H9 (cell line): ENCODE data around the gene C1orf198. TPM values are rescaled to one million over a fixed set of nuclear protein-coding genes. Genes with fewer than 3 reads are reported as not detected.

ENCODE experiments used
- DNase-seq: peaks from one replicate; pipeline ENCODE4 v3.0.0-alpha.2; 2017
- H2AFZ ChIP-seq: one replicate; pipeline ENCODE4 v1.6.1; 2013; ENCODE audit warnings: mild to moderate bottlenecking, low read length, control low read depth, moderate library complexity
- H2AK5ac ChIP-seq: 2 replicates; pipeline ENCODE4 v1.6.1; 2013; ENCODE audit warnings: low read length, control low read depth, mixed read lengths; ENCODE audit not compliant: insufficient read length
- H2BK120ac ChIP-seq: one replicate; pipeline ENCODE4 v1.6.1; 2013; ENCODE audit warnings: low read depth, mild to moderate bottlenecking, low read length, control low read depth, inconsistent platforms; ENCODE audit not compliant: poor library complexity, severe bottlenecking
- H2BK12ac ChIP-seq: 2 replicates; pipeline ENCODE4 v1.6.1; 2013; ENCODE audit warnings: low read length, control low read depth, mixed read lengths, low read depth; ENCODE audit not compliant: insufficient read length
- H2BK15ac ChIP-seq: 2 replicates; pipeline ENCODE4 v1.6.1; 2013; ENCODE audit warnings: low read depth, low read length, control low read depth
- H2BK20ac ChIP-seq: one replicate; pipeline ENCODE4 v1.6.1; 2013; ENCODE audit warnings: low read depth, mild to moderate bottlenecking, low read length, control low read depth, inconsistent platforms; ENCODE audit not compliant: poor library complexity, severe bottlenecking
- H2BK5ac ChIP-seq: 2 replicates; pipeline ENCODE4 v1.6.1; 2013; ENCODE audit warnings: low read length, control low read depth, mixed read lengths; ENCODE audit not compliant: insufficient read length
- H3K14ac ChIP-seq: 2 replicates; pipeline ENCODE4 v1.6.1; 2013; ENCODE audit warnings: low read length, control low read depth; ENCODE audit not compliant: insufficient read depth
- H3K18ac ChIP-seq: 2 replicates; pipeline ENCODE4 v1.6.1; 2013; ENCODE audit warnings: low read depth, mild to moderate bottlenecking, mixed read lengths, low read length, control low read depth; ENCODE audit not compliant: insufficient read length
- H3K23ac ChIP-seq: 2 replicates; pipeline ENCODE4 v1.6.1; 2013; ENCODE audit warnings: low read length, control low read depth, mixed read lengths, low read depth; ENCODE audit not compliant: insufficient read length
- H3K23me2 ChIP-seq: 2 replicates; pipeline ENCODE4 v1.6.1; 2013; ENCODE audit warnings: low read depth, mild to moderate bottlenecking, mixed read lengths, low read length, control low read depth; ENCODE audit not compliant: insufficient read length, poor library complexity, severe bottlenecking
- H3K27ac ChIP-seq: 2 replicates; pipeline ENCODE4 v1.5.1; 2013; ENCODE audit warnings: low read length, control low read depth, mixed read lengths, low read depth; ENCODE audit not compliant: insufficient read length
- H3K27me3 ChIP-seq: 2 replicates; pipeline ENCODE4 v1.6.1; 2013; ENCODE audit warnings: low read length, control low read depth, inconsistent platforms; ENCODE audit not compliant: insufficient read depth
- H3K4ac ChIP-seq: 2 replicates; pipeline ENCODE4 v1.6.1; 2013; ENCODE audit warnings: low read depth, mild to moderate bottlenecking, control low read depth, inconsistent platforms, low read length, moderate library complexity
- H3K4me1 ChIP-seq: 2 replicates; pipeline ENCODE4 v1.6.1; 2013; ENCODE audit warnings: low read length, control low read depth, inconsistent platforms; ENCODE audit not compliant: insufficient read depth
- H3K4me2 ChIP-seq: 2 replicates; pipeline ENCODE4 v1.6.1; 2013; ENCODE audit warnings: low read length, control low read depth, mixed read lengths; ENCODE audit not compliant: insufficient read length, insufficient read depth
- H3K56ac ChIP-seq: 2 replicates; pipeline ENCODE4 v1.6.1; 2013; ENCODE audit warnings: low read depth, mild to moderate bottlenecking, mixed read lengths, low read length, control low read depth; ENCODE audit not compliant: insufficient read length
- H3K79me1 ChIP-seq: 2 replicates; pipeline ENCODE4 v1.6.1; 2013; ENCODE audit warnings: low read depth, mild to moderate bottlenecking, moderate library complexity, low read length, control low read depth, inconsistent platforms; ENCODE audit not compliant: insufficient read depth, poor library complexity, severe bottlenecking
- H3K79me2 ChIP-seq: 2 replicates; pipeline ENCODE4 v1.6.1; 2013; ENCODE audit warnings: low read length, control low read depth, inconsistent platforms; ENCODE audit not compliant: insufficient read depth
- H3K9ac ChIP-seq: 2 replicates; pipeline ENCODE4 v1.6.1; 2013; ENCODE audit warnings: low read length, control low read depth, mixed read lengths; ENCODE audit not compliant: insufficient read length; ENCODE audit errors: extremely low read depth
- H3K9me3 ChIP-seq: one replicate; pipeline ENCODE4 v1.6.1; 2013; ENCODE audit warnings: low read depth, low read length, inconsistent platforms; ENCODE audit not compliant: control insufficient read depth
- H3T11ph ChIP-seq: one replicate; pipeline ENCODE4 v1.6.1; 2013; ENCODE audit warnings: mild to moderate bottlenecking, low read length, control low read depth, inconsistent platforms
- H4K20me1 ChIP-seq: one replicate; pipeline ENCODE4 v1.6.1; 2013; ENCODE audit not compliant: control insufficient read depth, insufficient read length, insufficient read depth
- H4K5ac ChIP-seq: 2 replicates; pipeline ENCODE4 v1.6.1; 2013; ENCODE audit warnings: low read depth, mild to moderate bottlenecking, mixed read lengths, low read length, control low read depth; ENCODE audit not compliant: insufficient read length
- H4K8ac ChIP-seq: replicated peaks from 2 replicates; pipeline ENCODE4 v1.6.1; 2013; ENCODE audit warnings: low read length, control low read depth, mixed read lengths, low read depth; ENCODE audit not compliant: insufficient read length
- H4K91ac ChIP-seq: 2 replicates; pipeline ENCODE4 v1.6.1; 2013; ENCODE audit warnings: low read depth, mild to moderate bottlenecking, moderate library complexity, mixed read lengths, low read length, control low read depth; ENCODE audit not compliant: insufficient read length
- H3K27ac Mint-ChIP-seq, 3 experiments: 2 replicates in 2 of 3; 3 replicates in 1 of 3; pipeline ENCODE4 v1.8.0; 2020 to 2021; ENCODE audit warnings: mixed read lengths in 3 of 3, mild to moderate bottlenecking in 1 of 3, moderate library complexity in 1 of 3
- H3K27me3 Mint-ChIP-seq: 2 replicates; pipeline ENCODE4 v1.8.0; 2021; ENCODE audit warnings: low read depth, mild to moderate bottlenecking, moderate library complexity, mixed read lengths
- H3K36me3 Mint-ChIP-seq, 3 experiments: 2 replicates in 2 of 3; 3 replicates in 1 of 3; pipeline ENCODE4 v1.8.0; 2020 to 2021; ENCODE audit warnings: low read depth in 3 of 3, mixed read lengths in 3 of 3; ENCODE audit not compliant: insufficient read depth in 1 of 3
- H3K4me1 Mint-ChIP-seq, 2 experiments: 2 replicates each; pipeline ENCODE4 v1.8.0; 2020; ENCODE audit warnings: mixed read lengths in 2 of 2
- H3K4me3 Mint-ChIP-seq, 2 experiments: 2 replicates in 1 of 2; 3 replicates in 1 of 2; pipeline ENCODE4 v1.8.0; 2020 to 2021; ENCODE audit warnings: mild to moderate bottlenecking in 2 of 2, mixed read lengths in 2 of 2, moderate library complexity in 1 of 2
- H3K9me3 Mint-ChIP-seq, 2 experiments: 2 replicates in 1 of 2; 3 replicates in 1 of 2; pipeline ENCODE4 v1.8.0; 2020; ENCODE audit warnings: mild to moderate bottlenecking in 2 of 2, mixed read lengths in 2 of 2, moderate library complexity in 1 of 2
- CTCF ChIP-seq: fragments of 200-600 bp; sonication (generic); conservative IDR thresholded peaks from 3 replicates; pipeline ENCODE4 v1.8.0; 2021; ENCODE audit warnings: antibody characterized with exemption, mild to moderate bottlenecking
- WGBS: extraction: QIAGEN DNeasy Blood & Tissue Kit; methylation state at CpG from one replicate; pipeline ENCODE4 v1.1.7; 2013; ENCODE audit warnings: missing lambda C conversion rate, low lambda C conversion rate, mixed read lengths; ENCODE audit not compliant: insufficient read length; ENCODE audit errors: extremely low coverage; 5-methylcytosine and 5-hydroxymethylcytosine counted together
- total RNA-seq: library from RNA; stranded (reverse); gene quantifications from 2 replicates; pipeline ENCODE4 v1.2.1, GENCODE V29; 2021

The C1orf198 gene
- total RNA-seq, 1 experiment from 2014 or later: 28.9 TPM

- Mint-ChIP-seq H3K27ac (no peak overlapping the region), H3K4me1 (peaks cover 3 to 16% of the 10 kb centered on the region in 2 experiments; a peak in 2 of 4 replicates), H3K27me3 (peaks cover 48% of the 10 kb centered on the region), H3K36me3 (no peaks in the 10 kb centered on the region), H3K9me3 (no peaks in the 10 kb centered on the region; a peak in 1 of 5 replicates), H3K4me3 (no peak overlapping the region)
- no peaks in the 10 kb centered on the region for H3K9me3 ChIP-seq
- H2BK20ac ChIP-seq: no peak overlapping the region
- H3K4ac ChIP-seq: no peak overlapping the region
- no peak overlapping the region for H4K91ac ChIP-seq
- no peak overlapping the region for H2BK15ac ChIP-seq
- H4K20me1 ChIP-seq: no peaks in the 10 kb centered on the region
- H3K4me1 ChIP-seq: no peaks in the 10 kb centered on the region
- no peak overlapping the region for H3K56ac ChIP-seq
- no CpG with 5 or more reads among the region's 5 CpGs for WGBS
- DNase-seq: no peak
- H3K27ac ChIP-seq: no peak overlapping the region
- H3K4me2 ChIP-seq: no peak overlapping the region
- H3K27me3 ChIP-seq: no peaks in the 10 kb centered on the region
- H3K9ac ChIP-seq: no peak overlapping the region
- no peak overlapping the region for H3K18ac ChIP-seq
- TF ChIP-seq CTCF: no peak
- no peak overlapping the region for H2BK12ac ChIP-seq
- no peaks in the 10 kb centered on the region for H3K79me1 ChIP-seq
- H3K14ac ChIP-seq: no peak overlapping the region
- H2BK5ac ChIP-seq: no peak overlapping the region
- H3K23me2 ChIP-seq: no peaks in the 10 kb centered on the region
- H2AK5ac ChIP-seq: no peak overlapping the region
- H3T11ph ChIP-seq: no peak overlapping the region
- H3K79me2 ChIP-seq: no peaks in the 10 kb centered on the region
- H4K8ac ChIP-seq: no peak overlapping the region
- H2AFZ ChIP-seq: no peak overlapping the region
- H2BK120ac ChIP-seq: no peak overlapping the region
- H4K5ac ChIP-seq: no peak overlapping the region
- no peak overlapping the region for H3K23ac ChIP-seq
Observed at GRCh38 chr1:230894664-230895063, 26.3 kb upstream of the C1orf198 start.
